ENCODE results near the gene KIAA0513. TPM values are rescaled to one million over a fixed set of nuclear protein-coding genes. Genes with fewer than 3 reads are reported as not detected.

Gene KIAA0513
- total RNA-seq (19.5 and 22.3 TPM in 2 replicates), polyA plus RNA-seq (11.7 and 13.8 TPM in 2 replicates), polyA minus RNA-seq (ENCODE audit: low replicate concordance) (11.9 and 13.1 TPM in 2 replicates)
- 9.4 and 9.8 TPM in 2 replicates for polyA plus RNA-seq (2012)

GRCh38 chr16:85027349-85027957 is at the start of gene KIAA0513:
Gene KIAA0513 (plus strand): TSS chr16:85027795. CDS start chr16:85067072, 39,277 bp downstream.
- peak within 1 kb of the TSS; percentile 83 for H3K27ac ChIP-seq (ENCODE audit: insufficient read depth, low read length)
- peak within 1 kb of the TSS; percentile 84 for H3K9ac ChIP-seq (ENCODE audit: insufficient read depth, low read length)
- H3K36me3 ChIP-seq (ENCODE audit: control insufficient read depth, insufficient read depth, low read length), result peaks cover 2% of the 10 kb centered on the region
- peaks cover 13% of the 10 kb centered on the region for H3K4me1 ChIP-seq (ENCODE audit: control insufficient read depth, extremely low read depth, insufficient read depth, low read length)
- H2AFZ ChIP-seq (ENCODE audit: low read length), result peak within 1 kb of the TSS; percentile 82
- peak; percentile 83 to 93 for DNase-seq (ENCODE audit: low read depth in 2 of 2)
- TF ChIP-seq EZH2 (IDR thresholded peaks at IDR 0.05; ENCODE audit: low read length, missing control alignments) (no peak), CTCF (conservative IDR thresholded peaks at IDR 0.05 in 1 of 2, IDR thresholded peaks at IDR 0.05 in 1 of 2; ENCODE audit: low read depth in 1 of 2, low read length in 2 of 2) (peak; percentile 18 to 35)
- H4K20me1 ChIP-seq (ENCODE audit: control insufficient read depth, extremely low read depth, insufficient read depth, low read length), result no peaks in the 10 kb centered on the region
- peak within 1 kb of the TSS; percentile 99 for H3K4me2 ChIP-seq (ENCODE audit: extremely low read depth, insufficient read depth, low read length)
- H3K9me3 ChIP-seq (ENCODE audit: control insufficient read depth, insufficient read depth, low read depth, low read length), result no peaks in the 10 kb centered on the region
- peak within 1 kb of the TSS; percentile 80 to 88 (median 86) for H3K4me3 ChIP-seq (replicated peaks in 1 of 4; ENCODE audit: control extremely low read depth in 1 of 4, insufficient read depth in 1 of 4, low read depth in 3 of 4, low read length in 4 of 4)
- no peaks in the 10 kb centered on the region for H3K27me3 ChIP-seq (ENCODE audit: control insufficient read depth, insufficient read depth, low read length)
- H3K79me2 ChIP-seq (ENCODE audit: control insufficient read depth, insufficient read depth, low read length), result no peaks in the 10 kb centered on the region

GRCh38 chr16:84979516-84979915 is 48.1 kb upstream of the KIAA0513 start:
- H3K79me2 ChIP-seq (ENCODE audit: control insufficient read depth, insufficient read depth, low read length), result peaks cover 27% of the 10 kb centered on the region
- H3K27me3 ChIP-seq (ENCODE audit: control insufficient read depth, insufficient read depth, low read length), result no peaks in the 10 kb centered on the region
- no peak overlapping the region for H3K4me3 ChIP-seq (replicated peaks in 1 of 4; ENCODE audit: control extremely low read depth in 1 of 4, insufficient read depth in 1 of 4, low read depth in 3 of 4, low read length in 4 of 4)
- TF ChIP-seq EZH2 (IDR thresholded peaks at IDR 0.05; ENCODE audit: low read length, missing control alignments), result no peak
- TF ChIP-seq CTCF (conservative IDR thresholded peaks at IDR 0.05 in 1 of 2, IDR thresholded peaks at IDR 0.05 in 1 of 2; ENCODE audit: low read depth in 1 of 2, low read length in 2 of 2), result no peak
- H3K27ac ChIP-seq (ENCODE audit: insufficient read depth, low read length), result no peak overlapping the region
- no peak overlapping the region for H3K9ac ChIP-seq (ENCODE audit: insufficient read depth, low read length)
- no peak overlapping the region for H3K4me2 ChIP-seq (ENCODE audit: extremely low read depth, insufficient read depth, low read length)
- H3K9me3 ChIP-seq (ENCODE audit: control insufficient read depth, insufficient read depth, low read depth, low read length), result no peaks in the 10 kb centered on the region
- peaks cover 27% of the 10 kb centered on the region for H3K36me3 ChIP-seq (ENCODE audit: control insufficient read depth, insufficient read depth, low read length)
- H2AFZ ChIP-seq (ENCODE audit: low read length), result no peak overlapping the region
- peaks cover 10% of the 10 kb centered on the region for H3K4me1 ChIP-seq (ENCODE audit: control insufficient read depth, extremely low read depth, insufficient read depth, low read length)
- no peaks in the 10 kb centered on the region for H4K20me1 ChIP-seq (ENCODE audit: control insufficient read depth, extremely low read depth, insufficient read depth, low read length)
- DNase-seq (ENCODE audit: low read depth in 2 of 2), result no peak

GRCh38 chr16:84982434-84982833 is 45.2 kb upstream of the KIAA0513 start:
- H3K9me3 ChIP-seq (ENCODE audit: control insufficient read depth, insufficient read depth, low read depth, low read length), result no peaks in the 10 kb centered on the region
- no peak overlapping the region for H3K4me2 ChIP-seq (ENCODE audit: extremely low read depth, insufficient read depth, low read length)
- H3K4me1 ChIP-seq (ENCODE audit: control insufficient read depth, extremely low read depth, insufficient read depth, low read length), result peaks cover 20% of the 10 kb centered on the region
- H4K20me1 ChIP-seq (ENCODE audit: control insufficient read depth, extremely low read depth, insufficient read depth, low read length), result no peaks in the 10 kb centered on the region
- H3K27ac ChIP-seq (ENCODE audit: insufficient read depth, low read length), result no peak overlapping the region
- H3K27me3 ChIP-seq (ENCODE audit: control insufficient read depth, insufficient read depth, low read length), result no peaks in the 10 kb centered on the region
- H3K4me3 ChIP-seq (replicated peaks in 1 of 4; ENCODE audit: control extremely low read depth in 1 of 4, insufficient read depth in 1 of 4, low read depth in 3 of 4, low read length in 4 of 4), result no peak overlapping the region
- no peak for DNase-seq (ENCODE audit: low read depth in 2 of 2)
- no peak overlapping the region for H2AFZ ChIP-seq (ENCODE audit: low read length)
- no peak overlapping the region for H3K9ac ChIP-seq (ENCODE audit: insufficient read depth, low read length)
- H3K79me2 ChIP-seq (ENCODE audit: control insufficient read depth, insufficient read depth, low read length), result peaks cover 46% of the 10 kb centered on the region
- TF ChIP-seq CTCF (conservative IDR thresholded peaks at IDR 0.05 in 1 of 2, IDR thresholded peaks at IDR 0.05 in 1 of 2; ENCODE audit: low read depth in 1 of 2, low read length in 2 of 2), result no peak
- no peak for TF ChIP-seq EZH2 (IDR thresholded peaks at IDR 0.05; ENCODE audit: low read length, missing control alignments)
- H3K36me3 ChIP-seq (ENCODE audit: control insufficient read depth, insufficient read depth, low read length), result peaks cover 27% of the 10 kb centered on the region

Data from fibroblast of lung (primary cell).